Left ventricle myocardium inferior (tissue), 1 donor: ENCODE measurements around the gene MROH2B. TPM values are rescaled to one million over a fixed set of nuclear protein-coding genes. Genes with fewer than 3 reads are reported as not detected.
"Not testable (repeated sequence)": the region's sequence is repeated elsewhere in the genome, so short reads cannot be mapped to it uniquely, and the experiment has no call there.

Source experiments
- DNase-seq: peaks from one replicate; pipeline ENCODE4 v3.0.0-alpha.2; 2020
- H3K27ac ChIP-seq: fragments of 200-600 bp; replicated peaks from 2 replicates; pipeline ENCODE4 v1.8.0; 2021
- H3K27me3 ChIP-seq: fragments of 200-600 bp; 2 replicates; pipeline ENCODE4 v1.8.0; 2021; ENCODE audit warnings: low read depth
- H3K36me3 ChIP-seq: fragments of 200-600 bp; 2 replicates; pipeline ENCODE4 v1.8.0; 2021
- H3K4me1 ChIP-seq: fragments of 200-600 bp; 2 replicates; pipeline ENCODE4 v1.8.0; 2021
- H3K4me3 ChIP-seq: fragments of 200-600 bp; 2 replicates; pipeline ENCODE4 v1.8.0; 2021; ENCODE audit warnings: mild to moderate bottlenecking, moderate library complexity
- H3K9me3 ChIP-seq: fragments of 200-600 bp; replicated peaks from 2 replicates; pipeline ENCODE4 v1.8.0; 2021
- intact Hi-C: fragments of 100-400 bp; cut with micrococcal nuclease; formaldehyde crosslinking; loops from one replicate; pipeline ENCODE4 v1.11.0; 2022
- total RNA-seq: library from RNA; stranded (reverse); fragmentation: NEBNext Ultra II Directional; extraction: Animal tissue kit (Norgen Biotek cat#: 25700); gene quantifications from one replicate; pipeline ENCODE4 v1.2.1, GENCODE V29; 2021
- TF ChIP-seq, protein P1 (sequence below): fragments of 200-600 bp; IDR thresholded peaks from 2 replicates; pipeline ENCODE4 v1.8.0; 2021; ENCODE audit warnings: antibody characterized with exemption, mild to moderate bottlenecking, borderline replicate concordance
- donor health status: DM: no; HTN: yes; CAD: no; lungs with severe emphysema.

MROH2B gene
- total RNA-seq, 1 donor from 2014 or later, result not detected

DNA sequence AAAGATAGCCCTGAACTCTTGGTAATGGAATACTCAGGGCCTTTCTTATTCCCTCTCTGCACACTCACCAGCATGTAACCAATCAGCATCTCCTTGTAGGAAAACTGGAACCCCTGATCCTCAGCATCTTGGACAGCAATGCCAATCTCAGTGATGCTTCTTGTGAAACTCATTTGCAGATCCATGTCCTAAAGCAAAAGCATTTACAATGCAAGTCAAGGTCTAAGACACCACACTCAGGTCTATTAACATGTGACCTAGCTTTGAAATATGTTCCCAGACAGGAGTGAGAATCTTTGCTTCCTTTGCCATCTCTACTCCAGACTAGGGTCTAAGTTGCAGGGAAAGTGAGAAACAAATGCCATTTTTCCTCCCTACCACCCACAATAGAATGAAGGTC lies 38.2 kb downstream of the MROH2B start:
- no peaks in the 10 kb centered on the region for H3K27me3 ChIP-seq
- intact Hi-C loops, result no loop called here
- no peak overlapping the region for H3K4me3 ChIP-seq
- TF ChIP-seq, protein P1, sequence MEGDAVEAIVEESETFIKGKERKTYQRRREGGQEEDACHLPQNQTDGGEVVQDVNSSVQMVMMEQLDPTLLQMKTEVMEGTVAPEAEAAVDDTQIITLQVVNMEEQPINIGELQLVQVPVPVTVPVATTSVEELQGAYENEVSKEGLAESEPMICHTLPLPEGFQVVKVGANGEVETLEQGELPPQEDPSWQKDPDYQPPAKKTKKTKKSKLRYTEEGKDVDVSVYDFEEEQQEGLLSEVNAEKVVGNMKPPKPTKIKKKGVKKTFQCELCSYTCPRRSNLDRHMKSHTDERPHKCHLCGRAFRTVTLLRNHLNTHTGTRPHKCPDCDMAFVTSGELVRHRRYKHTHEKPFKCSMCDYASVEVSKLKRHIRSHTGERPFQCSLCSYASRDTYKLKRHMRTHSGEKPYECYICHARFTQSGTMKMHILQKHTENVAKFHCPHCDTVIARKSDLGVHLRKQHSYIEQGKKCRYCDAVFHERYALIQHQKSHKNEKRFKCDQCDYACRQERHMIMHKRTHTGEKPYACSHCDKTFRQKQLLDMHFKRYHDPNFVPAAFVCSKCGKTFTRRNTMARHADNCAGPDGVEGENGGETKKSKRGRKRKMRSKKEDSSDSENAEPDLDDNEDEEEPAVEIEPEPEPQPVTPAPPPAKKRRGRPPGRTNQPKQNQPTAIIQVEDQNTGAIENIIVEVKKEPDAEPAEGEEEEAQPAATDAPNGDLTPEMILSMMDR, result no peak
- no peaks in the 10 kb centered on the region for H3K36me3 ChIP-seq
- H3K9me3 ChIP-seq, result peaks cover 19% of the 10 kb centered on the region
- H3K27ac ChIP-seq, result no peak overlapping the region
- no peaks in the 10 kb centered on the region for H3K4me1 ChIP-seq
- DNase-seq, result no peak

DNA sequence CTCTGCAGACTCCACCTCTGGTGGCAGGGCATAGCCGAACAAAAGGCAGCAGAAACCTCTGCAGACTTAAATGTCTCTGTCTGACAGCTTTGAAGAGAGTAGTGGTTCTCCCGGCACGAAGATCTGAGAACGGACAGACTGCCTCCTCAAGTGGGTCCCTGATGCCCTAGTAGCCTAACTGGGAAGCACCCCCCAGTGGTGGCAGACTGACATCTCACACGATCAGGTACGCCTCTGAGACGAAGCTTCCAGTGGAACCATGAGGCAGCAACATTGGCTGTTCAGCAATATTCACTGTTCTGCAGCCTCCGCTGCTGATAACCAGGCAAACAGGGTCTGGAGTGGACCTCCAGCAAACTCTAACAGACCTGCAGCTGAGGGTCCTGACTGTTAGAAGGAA lies 48.5 kb downstream of the MROH2B start:
- intact Hi-C loops, H3K4me1 ChIP-seq, H3K27ac ChIP-seq, DNase-seq, H3K27me3 ChIP-seq, H3K36me3 ChIP-seq, H3K4me3 ChIP-seq: not testable (repeated sequence)
- peaks cover 18% of the 10 kb centered on the region for H3K9me3 ChIP-seq

DNA sequence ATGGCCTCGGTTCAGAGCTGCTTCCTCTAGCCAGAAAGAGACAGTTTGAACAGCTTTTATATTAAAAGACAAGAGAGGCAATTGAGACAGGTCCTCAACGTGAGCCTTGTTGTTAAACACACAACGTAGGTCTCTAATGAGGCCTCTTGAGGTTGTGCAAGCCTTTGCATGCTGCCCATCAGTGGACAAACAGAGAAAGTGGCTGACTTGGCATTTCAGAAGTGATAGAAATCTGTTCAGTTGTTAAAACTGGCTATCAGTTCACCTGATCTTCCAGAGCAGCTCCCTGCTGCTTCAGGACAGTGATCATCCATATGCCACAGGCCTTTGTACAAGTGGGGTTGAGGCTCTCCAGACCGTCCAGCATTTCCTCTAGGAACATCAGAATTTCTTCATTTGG lies 58.8 kb downstream of the MROH2B start:
- Histone ChIP-seq H3K27me3 (no peaks in the 10 kb centered on the region), H3K27ac (no peak overlapping the region), H3K4me1 (no peaks in the 10 kb centered on the region), H3K36me3 (no peaks in the 10 kb centered on the region), H3K4me3 (no peak overlapping the region), H3K9me3 (peaks cover 5% of the 10 kb centered on the region)
- TF ChIP-seq, protein P1, result no peak
- DNase-seq, result no peak
- intact Hi-C loops, result no loop called here

DNA sequence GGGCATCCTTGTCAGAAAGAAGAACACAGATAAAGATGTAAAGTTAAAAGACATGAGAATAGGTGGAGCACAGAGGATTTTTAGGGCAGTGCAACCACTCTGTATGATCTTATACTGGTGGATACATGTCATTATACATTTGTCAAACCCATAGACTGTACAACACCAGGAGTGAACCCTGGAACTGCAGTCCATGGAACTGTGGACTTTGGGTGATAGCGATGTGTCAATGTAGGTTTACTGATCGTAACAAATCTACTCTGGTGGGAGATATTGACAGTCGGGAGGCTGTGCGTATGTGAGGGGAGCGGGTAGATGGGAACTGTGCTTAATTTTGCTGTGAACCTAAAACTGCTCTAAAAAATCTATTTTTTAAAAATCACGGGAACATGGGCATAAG lies 60.6 kb downstream of the MROH2B start:
- intact Hi-C loops, result no loop called here
- H3K4me1 ChIP-seq, result no peaks in the 10 kb centered on the region

DNA sequence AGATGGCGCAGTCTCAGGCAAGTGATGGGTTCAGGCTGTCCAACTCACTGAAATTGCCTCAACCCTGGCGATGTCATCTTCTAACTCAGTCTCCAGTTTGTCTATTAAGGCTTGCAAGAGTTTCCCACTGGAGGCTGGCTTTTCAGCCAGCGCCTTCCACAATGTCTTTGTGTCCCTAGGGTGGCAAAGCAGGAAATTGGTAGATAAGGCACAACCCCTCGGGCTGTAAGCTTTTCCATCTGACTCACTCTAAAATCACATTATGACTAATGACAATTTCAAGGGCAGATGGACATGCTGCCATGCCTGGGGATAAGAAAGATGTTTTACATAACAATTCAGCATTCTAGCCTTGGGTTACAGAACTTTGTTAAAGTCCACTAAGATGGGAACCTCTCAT lies 61.9 kb downstream of the MROH2B start:
- Histone ChIP-seq H3K36me3 (no peaks in the 10 kb centered on the region), H3K27ac (no peak overlapping the region), H3K27me3 (no peaks in the 10 kb centered on the region), H3K4me1 (no peaks in the 10 kb centered on the region), H3K4me3 (no peak overlapping the region), H3K9me3 (no peaks in the 10 kb centered on the region)
- TF ChIP-seq, protein P1, result no peak
- intact Hi-C loops, result no loop called here
- DNase-seq, result no peak

More for the DNA sequence above, 60.6 kb downstream of the MROH2B start:
- no peak for DNase-seq
- Histone ChIP-seq H3K9me3 (peaks cover 5% of the 10 kb centered on the region), H3K4me3 (no peak overlapping the region), H3K27ac (no peak overlapping the region), H3K36me3 (no peaks in the 10 kb centered on the region), H3K27me3 (no peaks in the 10 kb centered on the region)
- TF ChIP-seq, protein P1, result no peak

DNA sequence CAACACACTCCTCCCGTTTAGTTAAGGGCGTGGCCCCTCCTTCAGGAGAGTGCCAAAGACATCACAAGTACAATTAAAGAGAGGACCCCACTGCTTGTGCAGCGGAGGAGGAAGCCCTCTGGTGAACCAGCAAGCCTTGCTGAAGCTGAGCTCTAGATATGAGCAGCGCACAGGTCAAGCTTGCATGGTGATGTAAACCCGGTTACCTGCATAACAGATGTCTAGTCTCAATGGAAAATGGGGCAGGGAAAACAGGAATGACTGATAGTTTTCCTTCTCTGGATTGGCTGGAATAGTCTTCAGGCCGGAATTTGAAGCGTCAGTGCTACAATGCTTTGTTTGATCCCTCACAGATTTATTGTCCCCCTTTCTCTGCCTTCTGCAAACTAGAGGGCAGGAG lies 66.2 kb downstream of the MROH2B start:
- intact Hi-C loops, result no loop called here
- TF ChIP-seq, protein P1, result no peak
- Histone ChIP-seq H3K4me1 (no peaks in the 10 kb centered on the region), H3K36me3 (no peaks in the 10 kb centered on the region), H3K27ac (no peak overlapping the region), H3K4me3 (no peak overlapping the region), H3K27me3 (no peaks in the 10 kb centered on the region), H3K9me3 (no peaks in the 10 kb centered on the region)
- no peak for DNase-seq
